Ishikawa (cell line): ENCODE measurements around the gene CNNM3.

Source experiments
- CEBPB ChIP-seq: IDR thresholded peaks from 2 replicates; pipeline ENCODE4 v1.6.1; 2012
- CREB1 ChIP-seq: IDR thresholded peaks from 2 replicates; pipeline ENCODE4 v1.6.1; 2012; ENCODE audit warnings: low read depth
- EGR1 ChIP-seq: IDR thresholded peaks from 2 replicates; pipeline ENCODE4 v1.6.1; 2012
- EP300 ChIP-seq: IDR thresholded peaks from 2 replicates; pipeline ENCODE4 v1.6.1; 2012; ENCODE audit warnings: borderline replicate concordance
- FOXM1 ChIP-seq: IDR thresholded peaks from 2 replicates; pipeline ENCODE4 v1.6.1; 2012; ENCODE audit warnings: low read depth, borderline replicate concordance
- MAX ChIP-seq: IDR thresholded peaks from 2 replicates; pipeline ENCODE4 v1.6.1; 2012
- NFIC ChIP-seq: IDR thresholded peaks from 2 replicates; pipeline ENCODE4 v1.6.1; 2012
- RAD21 ChIP-seq: IDR thresholded peaks from 2 replicates; pipeline ENCODE4 v1.6.1; 2012; ENCODE audit warnings: low read depth
- REST ChIP-seq: IDR thresholded peaks from 2 replicates; pipeline ENCODE4 v1.6.1; 2012; ENCODE audit warnings: low read depth, mild to moderate bottlenecking
- TAF1 ChIP-seq: IDR thresholded peaks from 2 replicates; pipeline ENCODE4 v1.6.1; 2012; ENCODE audit warnings: low read depth, mild to moderate bottlenecking
- TCF12 ChIP-seq: IDR thresholded peaks from 2 replicates; pipeline ENCODE4 v1.6.1; 2012; ENCODE audit warnings: low read depth
- TEAD4 ChIP-seq: IDR thresholded peaks from 2 replicates; pipeline ENCODE4 v1.6.1; 2012
- USF1 ChIP-seq: IDR thresholded peaks from 2 replicates; pipeline ENCODE4 v1.6.1; 2012
- YY1 ChIP-seq: IDR thresholded peaks from 2 replicates; pipeline ENCODE4 v1.6.1; 2012; ENCODE audit warnings: low read depth
- ZBTB7A ChIP-seq: IDR thresholded peaks from 2 replicates; pipeline ENCODE4 v1.6.1; 2012; ENCODE audit warnings: low read depth

Gene CNNM3

GRCh38 chr2:96853321-96853720, 37.3 kb downstream of the CNNM3 start:
- no peak for TF ChIP-seq TCF12
- no peak for TF ChIP-seq EGR1
- no peak for TF ChIP-seq USF1
- no peak for TF ChIP-seq EP300
- no peak for TF ChIP-seq FOXM1
- TF ChIP-seq TEAD4 = no peak
- no peak for TF ChIP-seq TAF1

- no peak for TF ChIP-seq TCF12
- no peak for TF ChIP-seq CREB1
- TF ChIP-seq EGR1 = no peak
- TF ChIP-seq MAX = peak; percentile 64; the same call in 1 of the 2 replicates
Observed at GRCh38 chr2:96856776-96857666, 41.0 kb downstream of the CNNM3 start.

- TF ChIP-seq USF1 = no peak
- peak; percentile 48 for TF ChIP-seq TAF1
- TF ChIP-seq TCF12 = no peak; the same call in 1 of the 2 replicates
- no peak for TF ChIP-seq ZBTB7A
- TF ChIP-seq CREB1 = no peak
- no peak for TF ChIP-seq CEBPB
- no peak for TF ChIP-seq FOXM1
- peak; percentile 10; the same call in 1 of the 2 replicates for TF ChIP-seq EP300
- TF ChIP-seq REST = no peak
- no peak for TF ChIP-seq TEAD4
- TF ChIP-seq RAD21 = peak; percentile 90
- peak; percentile 19 for TF ChIP-seq MAX
- peak; percentile 82 for TF ChIP-seq YY1
Observed at GRCh38 chr2:96857667-96858372, 41.8 kb downstream of the CNNM3 start, which contains the start of gene ANKRD39. Gene ANKRD39 (minus strand): TSS chr2:96858016. CDS start chr2:96857987, 29 bp downstream.

- no peak for TF ChIP-seq USF1
- TF ChIP-seq YY1 = no peak
- no peak for TF ChIP-seq ZBTB7A
- TF ChIP-seq NFIC = 0 out of 2 replicates have a peak, but pooled peaks have one; percentile 14
- TF ChIP-seq EGR1 = no peak
- TF ChIP-seq RAD21 = no peak
- TF ChIP-seq TAF1 = no peak
- no peak for TF ChIP-seq MAX
- TF ChIP-seq TCF12 = no peak
Observed at GRCh38 chr2:96859099-96859649, 43.1 kb downstream of the CNNM3 start.

- no peak for TF ChIP-seq NFIC
- no peak for TF ChIP-seq MAX
- no peak for TF ChIP-seq USF1
- TF ChIP-seq CREB1 = no peak
- TF ChIP-seq RAD21 = no peak
- TF ChIP-seq REST = no peak
- TF ChIP-seq TAF1 = no peak
Observed at GRCh38 chr2:96859681-96860064, 43.6 kb downstream of the CNNM3 start.
